B cell (primary cell): ENCODE results near the gene TSPO.

ENCODE experiments used
- CTCF ChIP-seq: fragments of 200-600 bp; IDR thresholded peaks from one replicate; pipeline ENCODE4 v1.8.0; 2022; ENCODE audit warnings: antibody characterized with exemption, mild to moderate bottlenecking
- EZH2 ChIP-seq: IDR thresholded peaks from 2 replicates; pipeline ENCODE4 v1.6.1; 2012; ENCODE audit warnings: borderline replicate concordance, low read depth, mild to moderate bottlenecking, moderate library complexity, low read length; ENCODE audit not compliant: insufficient read depth, poor library complexity, severe bottlenecking

GRCh38 chr22:43147821-43148220 is 3.5 kb upstream of the TSPO start:
- no peak for TF ChIP-seq CTCF
- TF ChIP-seq EZH2 = no peak
